SK-N-MC (cell line): ENCODE results near the gene PPT1.

Source experiments
- DNase-seq: peaks from one replicate; pipeline ENCODE4 v3.0.0-alpha.2; 2011; ENCODE audit warnings: low read depth, low spot score
- H3K27ac ChIP-seq: fragments of 200-600 bp; sonication (generic); 2 replicates; pipeline ENCODE4 v1.5.1; 2016; ENCODE audit warnings: mixed run types
- H3K36me3 ChIP-seq: fragments of 200-600 bp; sonication (generic); 2 replicates; pipeline ENCODE4 v1.6.1; 2017; ENCODE audit warnings: antibody characterized with exemption, low read length, mixed read lengths; ENCODE audit not compliant: insufficient read depth
- H3K4me3 ChIP-seq: fragments of 200-600 bp; sonication (generic); 2 replicates; pipeline ENCODE4 v1.5.1; 2016
- H3K9ac ChIP-seq: fragments of 200-600 bp; sonication (generic); 2 replicates; pipeline ENCODE4 v1.8.0; 2017; ENCODE audit warnings: mixed run types, mixed read lengths; ENCODE audit not compliant: insufficient read length
- H3K9me3 ChIP-seq: fragments of 200-600 bp; sonication (generic); 2 replicates; pipeline ENCODE4 v1.6.1; 2017; ENCODE audit warnings: low read depth, mild to moderate bottlenecking, antibody characterized with exemption, low read length, moderate library complexity, mixed read lengths
- EZH2 ChIP-seq: fragments of 200-600 bp; sonication (generic); IDR thresholded peaks from one replicate; pipeline ENCODE4 v1.6.1; 2017; ENCODE audit warnings: antibody characterized with exemption
- FOXP2 ChIP-seq: optimal IDR thresholded peaks from 2 replicates; pipeline ENCODE3; 2011; ENCODE audit warnings: mild to moderate bottlenecking, moderate library complexity; ENCODE audit not compliant: insufficient read depth; ENCODE audit errors: extremely low read length, control extremely low read depth
- POLR2AphosphoS5 ChIP-seq: IDR thresholded peaks from 2 replicates; pipeline ENCODE4 v1.6.1; 2012; ENCODE audit warnings: mild to moderate bottlenecking, low read depth, low read length, borderline replicate concordance

The PPT1 gene

GRCh38 chr1:40078512-40079333 lies 18.3 kb downstream of the PPT1 start:
- TF ChIP-seq FOXP2 (no peak), EZH2 (no peak), POLR2AphosphoS5 (no peak)
- DNase-seq: no peak

GRCh38 chr1:40076895-40077312 lies 20.1 kb downstream of the PPT1 start:
- no peak for DNase-seq
- H3K9me3 ChIP-seq: no peaks in the 10 kb centered on the region
- H3K36me3 ChIP-seq: peaks cover 69% of the 10 kb centered on the region
- TF ChIP-seq EZH2 (no peak), FOXP2 (no peak), POLR2AphosphoS5 (no peak)
- H3K27ac ChIP-seq: no peak overlapping the region
- no peak overlapping the region for H3K4me3 ChIP-seq
- H3K9ac ChIP-seq: no peak overlapping the region

More at GRCh38 chr1:40078512-40079333, 18.3 kb downstream of the PPT1 start:
- no peak overlapping the region for H3K27ac ChIP-seq
- no peaks in the 10 kb centered on the region for H3K9me3 ChIP-seq
- H3K36me3 ChIP-seq: peaks cover 54% of the 10 kb centered on the region
- no peak overlapping the region for H3K4me3 ChIP-seq
- H3K9ac ChIP-seq: no peak overlapping the region

- Histone ChIP-seq H3K27ac (no peak overlapping the region), H3K9me3 (no peaks in the 10 kb centered on the region), H3K36me3 (peaks cover 85% of the 10 kb centered on the region), H3K4me3 (no peak overlapping the region), H3K9ac (no peak overlapping the region)
- TF ChIP-seq FOXP2 (no peak), EZH2 (no peak)
- DNase-seq: no peak
Measured at GRCh38 chr1:40075266-40075665, 21.8 kb downstream of the PPT1 start.

- no peak for DNase-seq
- H3K36me3 ChIP-seq: peaks cover 82% of the 10 kb centered on the region
- no peak for TF ChIP-seq EZH2
- TF ChIP-seq POLR2AphosphoS5: no peak
- TF ChIP-seq FOXP2: no peak
- no peak overlapping the region for H3K4me3 ChIP-seq
- no peaks in the 10 kb centered on the region for H3K9me3 ChIP-seq
- H3K27ac ChIP-seq: no peak overlapping the region
- no peak overlapping the region for H3K9ac ChIP-seq
Measured at GRCh38 chr1:40073062-40073461, 24.0 kb downstream of the PPT1 start.

GRCh38 chr1:40072142-40072541 lies 24.9 kb downstream of the PPT1 start:
- Histone ChIP-seq H3K9me3 (no peaks in the 10 kb centered on the region), H3K4me3 (no peak overlapping the region), H3K27ac (0 out of 2 replicates have a peak overlapping the region, but pooled peaks have one; percentile 6), H3K36me3 (peaks cover 83% of the 10 kb centered on the region), H3K9ac (no peak overlapping the region)
- no peak for DNase-seq
- no peak for TF ChIP-seq FOXP2
- no peak for TF ChIP-seq POLR2AphosphoS5
- no peak for TF ChIP-seq EZH2

GRCh38 chr1:40067851-40068250 lies 29.2 kb downstream of the PPT1 start:
- no peak overlapping the region for H3K27ac ChIP-seq
- H3K9ac ChIP-seq: no peak overlapping the region
- no peak for TF ChIP-seq FOXP2
- TF ChIP-seq POLR2AphosphoS5: no peak
- no peak for TF ChIP-seq EZH2
- no peak for DNase-seq
- H3K36me3 ChIP-seq: peaks cover 89% of the 10 kb centered on the region
- H3K4me3 ChIP-seq: no peak overlapping the region
- no peaks in the 10 kb centered on the region for H3K9me3 ChIP-seq

- H3K36me3 ChIP-seq: peaks cover 82% of the 10 kb centered on the region
- no peak overlapping the region for H3K4me3 ChIP-seq
- H3K9ac ChIP-seq: no peak overlapping the region
- H3K9me3 ChIP-seq: no peaks in the 10 kb centered on the region
- DNase-seq: no peak
- H3K27ac ChIP-seq: no peak overlapping the region; the same call in 1 of the 2 replicates
- TF ChIP-seq FOXP2 (no peak), EZH2 (no peak), POLR2AphosphoS5 (no peak)
Measured at GRCh38 chr1:40067023-40067422, 30.0 kb downstream of the PPT1 start.

- H3K9ac ChIP-seq: no peak overlapping the region
- no peak overlapping the region for H3K27ac ChIP-seq
- no peaks in the 10 kb centered on the region for H3K9me3 ChIP-seq
- no peak overlapping the region for H3K4me3 ChIP-seq
- no peak for DNase-seq
- TF ChIP-seq POLR2AphosphoS5: no peak
- no peak for TF ChIP-seq FOXP2
- TF ChIP-seq EZH2: no peak
- peaks cover 82% of the 10 kb centered on the region for H3K36me3 ChIP-seq
Measured at GRCh38 chr1:40064797-40065499, 32.1 kb downstream of the PPT1 start.
